SK-N-SH treated with all-trans-retinoic acid at 6 μM for 48 hours (cell line): ENCODE results near the gene NEGR1.
A peak's percentile ranks its signal among the peaks of the same experiment; 100 is the strongest.

Experiments
- ATAC-seq: fragments of 200-7000 bp; cut with Tn5 transposase; 3 replicates; pipeline ENCODE4 v1.9.1; 2020; ENCODE audit warnings: mild to moderate bottlenecking, moderate library complexity
- ARNTL ChIP-seq: fragments of 450-650 bp; formaldehyde crosslinking; IDR thresholded peaks from 2 replicates; pipeline ENCODE4 v1.5.0; 2020; ENCODE audit warnings: low read depth, mild to moderate bottlenecking, moderate library complexity, borderline replicate concordance
- BACH2 ChIP-seq: fragments of 250-450 bp; sonication (Bioruptor Pico); IDR thresholded peaks from 2 replicates; pipeline ENCODE4 v1.9.0; 2021; ENCODE audit warnings: mild to moderate bottlenecking, borderline replicate concordance
- CSDC2 ChIP-seq: fragments of 250-450 bp; sonication (Bioruptor Pico); IDR thresholded peaks from 2 replicates; pipeline ENCODE4 v1.5.0; 2020; ENCODE audit warnings: mild to moderate bottlenecking, moderate library complexity
- CSRNP3 ChIP-seq: fragments of 250-450 bp; sonication (Bioruptor Pico); IDR thresholded peaks from 2 replicates; pipeline ENCODE4 v1.5.1; 2021; ENCODE audit warnings: mild to moderate bottlenecking, moderate library complexity
- ESRRG ChIP-seq: fragments of 250-450 bp; sonication (Bioruptor Pico); IDR thresholded peaks from 2 replicates; pipeline ENCODE4 v1.6.1; 2021; ENCODE audit warnings: mild to moderate bottlenecking
- GLIS3 ChIP-seq: fragments of 250-450 bp; sonication (Bioruptor Pico); IDR thresholded peaks from 2 replicates; pipeline ENCODE4 v1.5.0; 2020; ENCODE audit warnings: mild to moderate bottlenecking, moderate library complexity
- ISL1 ChIP-seq: fragments of 250-450 bp; sonication (Bioruptor Pico); IDR thresholded peaks from 2 replicates; pipeline ENCODE4 v2.1.2; 2022; ENCODE audit warnings: mild to moderate bottlenecking, moderate library complexity
- OSR1 ChIP-seq: fragments of 250-450 bp; sonication (Bioruptor Pico); IDR thresholded peaks from 2 replicates; pipeline ENCODE4 v1.8.0; 2022; ENCODE audit warnings: moderate library complexity, mild to moderate bottlenecking, inconsistent platforms
- PATZ1 ChIP-seq: fragments of 250-450 bp; sonication (Bioruptor Pico); IDR thresholded peaks from 2 replicates; pipeline ENCODE4 v1.8.0; 2020; ENCODE audit warnings: mild to moderate bottlenecking, moderate library complexity, borderline replicate concordance
- PPARA ChIP-seq: fragments of 250-450 bp; sonication (Bioruptor Pico); IDR thresholded peaks from 2 replicates; pipeline ENCODE4 v1.5.0; 2020; ENCODE audit warnings: mild to moderate bottlenecking, borderline replicate concordance
- RARB ChIP-seq: fragments of 250-450 bp; sonication (Bioruptor Pico); IDR thresholded peaks from 2 replicates; pipeline ENCODE4 v1.8.0; 2021; ENCODE audit warnings: mild to moderate bottlenecking, moderate library complexity
- SNAI2 ChIP-seq: fragments of 250-450 bp; sonication (Bioruptor Pico); IDR thresholded peaks from 2 replicates; pipeline ENCODE4 v1.5.0; 2020; ENCODE audit warnings: mild to moderate bottlenecking, moderate library complexity
- TCF4 ChIP-seq: fragments of 250-450 bp; sonication (Bioruptor Pico); IDR thresholded peaks from 2 replicates; pipeline ENCODE4 v1.8.0; 2021; ENCODE audit warnings: mild to moderate bottlenecking, moderate library complexity, borderline replicate concordance
- TSHZ2 ChIP-seq: fragments of 250-450 bp; sonication (Bioruptor Pico); IDR thresholded peaks from 2 replicates; pipeline ENCODE4 v1.5.0; 2020; ENCODE audit warnings: mild to moderate bottlenecking, moderate library complexity
- ZC3H10 ChIP-seq: fragments of 250-450 bp; sonication (Bioruptor Pico); IDR thresholded peaks from 2 replicates; pipeline ENCODE4 v1.5.1; 2021; ENCODE audit warnings: mild to moderate bottlenecking, moderate library complexity
- ZFP3 ChIP-seq: fragments of 250-450 bp; sonication (Bioruptor Pico); IDR thresholded peaks from 2 replicates; pipeline ENCODE4 v1.5.0; 2020; ENCODE audit warnings: mild to moderate bottlenecking, moderate library complexity
- ZFP30 ChIP-seq: fragments of 450-650 bp; formaldehyde crosslinking; IDR thresholded peaks from 2 replicates; pipeline ENCODE4 v1.5.0; 2022; ENCODE audit warnings: mild to moderate bottlenecking, moderate library complexity
- ZNF565 ChIP-seq: fragments of 450-650 bp; formaldehyde crosslinking; conservative IDR thresholded peaks from 2 replicates; pipeline ENCODE4 v1.5.0; 2020; ENCODE audit warnings: low read depth, mild to moderate bottlenecking, moderate library complexity
- ZNF8 ChIP-seq: fragments of 450-650 bp; formaldehyde crosslinking; IDR thresholded peaks from 2 replicates; pipeline ENCODE4 v1.5.0; 2020; ENCODE audit warnings: mild to moderate bottlenecking, moderate library complexity

The NEGR1 gene

GRCh38 chr1:71717186-71717585 is 565.2 kb downstream of the NEGR1 start:
- ATAC-seq: no peak
- no peak for TF ChIP-seq ESRRG (CRISPR knock-in tag)
- no peak for TF ChIP-seq ZNF8 (CRISPR knock-in tag)
- no peak for TF ChIP-seq BACH2 (CRISPR knock-in tag)
- TF ChIP-seq TCF4 (CRISPR knock-in tag): no peak
- no peak for TF ChIP-seq RARB (CRISPR knock-in tag)
- TF ChIP-seq ZFP3 (CRISPR knock-in tag): no peak
- no peak for TF ChIP-seq SNAI2 (CRISPR knock-in tag)
- TF ChIP-seq ISL1 (CRISPR knock-in tag): no peak
- no peak for TF ChIP-seq OSR1 (CRISPR knock-in tag)
- no peak for TF ChIP-seq GLIS3 (CRISPR knock-in tag)
- no peak for TF ChIP-seq ZFP30
- no peak for TF ChIP-seq CSRNP3
- no peak for TF ChIP-seq ZC3H10 (CRISPR knock-in tag)
- TF ChIP-seq PPARA (CRISPR knock-in tag): no peak
- TF ChIP-seq PATZ1: no peak

- ATAC-seq: no peak
- no peak for TF ChIP-seq ZFP30
- no peak for TF ChIP-seq CSDC2 (CRISPR knock-in tag)
- TF ChIP-seq CSRNP3: no peak
- TF ChIP-seq TSHZ2: no peak
- TF ChIP-seq PATZ1: no peak
- no peak for TF ChIP-seq BACH2 (CRISPR knock-in tag)
Observed at GRCh38 chr1:71711456-71711855, 570.9 kb downstream of the NEGR1 start.

GRCh38 chr1:71706029-71706671 is 576.2 kb downstream of the NEGR1 start:
- ATAC-seq: no peak; the same call in 2 of the 3 replicates

More at GRCh38 chr1:71706029-71706671, 576.2 kb downstream of the NEGR1 start:
- TF ChIP-seq ZC3H10 (CRISPR knock-in tag): no peak
- no peak for TF ChIP-seq ESRRG (CRISPR knock-in tag)
- TF ChIP-seq CSDC2 (CRISPR knock-in tag): no peak
- no peak for TF ChIP-seq ARNTL
- no peak for TF ChIP-seq TSHZ2
- no peak for TF ChIP-seq ZFP3 (CRISPR knock-in tag)
- no peak for TF ChIP-seq PPARA (CRISPR knock-in tag)
- TF ChIP-seq ZNF565 (CRISPR knock-in tag): no peak
- TF ChIP-seq TCF4 (CRISPR knock-in tag): peak; percentile 51; the same call in 1 of the 2 replicates
